ENCODE results near the gene TPST2. TPM values are rescaled to one million over a fixed set of nuclear protein-coding genes. Genes with fewer than 3 reads are reported as not detected.

Gene TPST2
- total and polyA plus RNA-seq, 10 of the 15 experiments (the other 5 are each of a cell fraction or from before 2014, with no cell fraction given): 6.3 to 33.7 (median 28.4) TPM

DNA sequence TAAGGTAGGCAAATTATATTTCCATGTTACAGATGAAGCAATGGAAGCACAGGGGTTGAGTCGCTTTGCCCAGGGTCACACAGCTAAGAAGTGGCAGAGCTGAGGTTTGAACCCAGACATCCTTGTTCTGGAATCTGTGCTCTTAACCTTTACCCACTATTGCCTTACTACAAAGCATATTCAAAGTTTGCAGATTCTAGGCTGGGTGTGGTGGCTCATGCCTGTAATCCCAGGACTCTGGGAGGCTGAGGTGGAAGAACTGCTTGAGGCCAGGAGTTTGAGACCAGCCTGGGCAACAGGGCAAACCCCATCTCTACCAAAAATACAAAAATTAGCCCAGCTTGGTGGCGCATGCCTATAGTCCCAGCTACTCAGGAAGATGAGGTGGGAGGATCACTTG, 49.8 kb downstream of the TPST2 start:
- no peak overlapping the region for H3K4me3 ChIP-seq
- no peaks in the 10 kb centered on the region for H3K79me2 ChIP-seq (ENCODE audit: control insufficient read depth, insufficient read depth, low read length)
- H3K9me3 ChIP-seq (replicated peaks; ENCODE audit: control insufficient read depth, insufficient read depth, low read length): no peaks in the 10 kb centered on the region
- H3K27me3 ChIP-seq (replicated peaks in 1 of 2; ENCODE audit: control insufficient read depth in 2 of 2, insufficient read depth in 2 of 2, low read length in 1 of 2): no peaks in the 10 kb centered on the region
- ChIA-PET POLR2A (no interaction called here), CTCF (no interaction called here), SMC1A (ENCODE audit: uncharacterized antibody, unreplicated experiment) (no interaction called here), RAD21 (ENCODE audit: unreplicated experiment) (no interaction called here)
- DNase-seq (ENCODE audit: low read depth, low spot score) (no peak), FAIRE-seq (no peak), ATAC-seq (no peak)
- H4K20me1 ChIP-seq (ENCODE audit: control insufficient read depth, insufficient read depth): no peaks in the 10 kb centered on the region
- no peak overlapping the region for H3K9ac ChIP-seq (ENCODE audit: control insufficient read depth, insufficient read depth, low read length)
- no peak for TF ChIP-seq RBBP5 (conservative IDR thresholded peaks at IDR 0.05)
- no peak for TF ChIP-seq WRNIP1 (IDR thresholded peaks at IDR 0.05; ENCODE audit: borderline replicate concordance, low read depth, low read length)
- no peak overlapping the region for H2AFZ ChIP-seq (ENCODE audit: control insufficient read depth, low read depth, low read length)
- H3K27ac ChIP-seq (ENCODE audit: control insufficient read depth, insufficient read depth): no peak overlapping the region
- intact Hi-C loops (cut with micrococcal nuclease; ENCODE audit: unreplicated experiment) (no loop called here), in situ Hi-C loops (cut with MboI) (no loop called here)
- peaks cover 2 to 11% of the 10 kb centered on the region in 2 experiments; a peak in 3 of 4 replicates for H3K36me3 ChIP-seq (ENCODE audit: control insufficient read depth in 2 of 2, insufficient read depth in 2 of 2, low read length in 1 of 2)
- 98% methylated on average over 2 of the region's 2 CpGs for WGBS (ENCODE audit: insufficient coverage, insufficient replicate concordance, low lambda C conversion rate, missing lambda C conversion rate)
- no TSS peak for BruUV-seq (replicated peaks)
- no peak overlapping the region for H3K4me2 ChIP-seq (ENCODE audit: control insufficient read depth, insufficient read depth)
- H3K4me1 ChIP-seq (ENCODE audit: control insufficient read depth, insufficient read depth, low read length): peaks cover 8% of the 10 kb centered on the region

DNA sequence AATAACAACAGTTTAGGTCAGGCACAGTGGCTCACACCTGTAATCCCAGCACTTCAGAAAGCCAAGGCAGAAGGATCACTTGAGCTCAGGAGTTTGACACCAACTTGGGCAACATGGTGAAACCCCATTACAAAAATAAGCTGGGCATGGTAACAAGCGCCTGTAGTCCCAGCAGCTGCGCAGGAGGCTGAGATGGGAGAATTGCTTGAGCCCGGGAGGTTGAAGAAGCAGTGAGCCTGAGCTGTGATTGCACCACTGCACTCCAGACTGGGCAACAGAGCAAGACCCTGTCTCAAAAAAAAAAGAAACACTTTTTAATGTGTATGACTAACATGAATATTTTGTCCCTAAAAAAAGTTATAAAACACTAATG, 53.2 kb downstream of the TPST2 start:
- H2AFZ ChIP-seq (ENCODE audit: control insufficient read depth, low read depth, low read length): no peak overlapping the region
- H3K4me1 ChIP-seq (ENCODE audit: control insufficient read depth, insufficient read depth, low read length): peaks cover 25% of the 10 kb centered on the region
- SMC1A ChIA-PET (ENCODE audit: uncharacterized antibody, unreplicated experiment): no interaction called here
- H3K79me2 ChIP-seq (ENCODE audit: control insufficient read depth, insufficient read depth, low read length): no peaks in the 10 kb centered on the region
- no peak for ATAC-seq
- CTCF ChIA-PET: interaction anchor here (1.1 to 6.1 kb wide), 2 partner anchors 34 to 53 kb away, joined by 3 to 44 read pairs; partner anchors contain the start of genes HPS4 and SRRD
- H3K27ac ChIP-seq (ENCODE audit: control insufficient read depth, insufficient read depth): no peak overlapping the region
- RAD21 ChIA-PET (ENCODE audit: unreplicated experiment): no interaction called here
- H3K9me3 ChIP-seq (replicated peaks; ENCODE audit: control insufficient read depth, insufficient read depth, low read length): no peaks in the 10 kb centered on the region
- no peak for DNase-seq (ENCODE audit: low read depth, low spot score)
- FAIRE-seq: no peak
- H3K36me3 ChIP-seq (ENCODE audit: control insufficient read depth in 2 of 2, insufficient read depth in 2 of 2, low read length in 1 of 2): peaks cover 0 to 11% of the 10 kb centered on the region in 2 experiments; a peak in 3 of 4 replicates
- no peak overlapping the region for H3K4me3 ChIP-seq
- H3K9ac ChIP-seq (ENCODE audit: control insufficient read depth, insufficient read depth, low read length): no peak overlapping the region
- TF ChIP-seq SIX5 (IDR thresholded peaks at IDR 0.05; ENCODE audit: low read depth, low read length, severe bottlenecking) (no peak), ETV6 (conservative IDR thresholded peaks at IDR 0.05 in 1 of 2, IDR thresholded peaks at IDR 0.05 in 1 of 2; ENCODE audit: borderline replicate concordance in 1 of 2, low read depth in 1 of 2) (no peak), TCF12 (IDR thresholded peaks at IDR 0.05; ENCODE audit: low read depth, low read length) (no peak), HCFC1 (IDR thresholded peaks at IDR 0.05; ENCODE audit: low read length) (no peak), SRF (IDR thresholded peaks at IDR 0.05; ENCODE audit: low read depth in 2 of 2, low read length in 2 of 2) (no peak), CHD4 (IDR thresholded peaks at IDR 0.05) (no peak), CBFB (IDR thresholded peaks at IDR 0.05; ENCODE audit: low read depth) (no peak), NRF1 (conservative IDR thresholded peaks at IDR 0.05; ENCODE audit: low read depth, low read length) (no peak), JUND (IDR thresholded peaks at IDR 0.05; ENCODE audit: low read depth, low read length) (no peak), SREBF2 (IDR thresholded peaks at IDR 0.05; ENCODE audit: low read length) (no peak)
- TF ChIP-seq, protein P1, sequence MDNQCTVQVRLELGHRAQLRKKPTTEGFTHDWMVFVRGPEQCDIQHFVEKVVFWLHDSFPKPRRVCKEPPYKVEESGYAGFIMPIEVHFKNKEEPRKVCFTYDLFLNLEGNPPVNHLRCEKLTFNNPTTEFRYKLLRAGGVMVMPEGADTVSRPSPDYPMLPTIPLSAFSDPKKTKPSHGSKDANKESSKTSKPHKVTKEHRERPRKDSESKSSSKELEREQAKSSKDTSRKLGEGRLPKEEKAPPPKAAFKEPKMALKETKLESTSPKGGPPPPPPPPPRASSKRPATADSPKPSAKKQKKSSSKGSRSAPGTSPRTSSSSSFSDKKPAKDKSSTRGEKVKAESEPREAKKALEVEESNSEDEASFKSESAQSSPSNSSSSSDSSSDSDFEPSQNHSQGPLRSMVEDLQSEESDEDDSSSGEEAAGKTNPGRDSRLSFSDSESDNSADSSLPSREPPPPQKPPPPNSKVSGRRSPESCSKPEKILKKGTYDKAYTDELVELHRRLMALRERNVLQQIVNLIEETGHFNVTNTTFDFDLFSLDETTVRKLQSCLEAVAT (IDR thresholded peaks at IDR 0.05): no peak
- TF ChIP-seq, protein P2, sequence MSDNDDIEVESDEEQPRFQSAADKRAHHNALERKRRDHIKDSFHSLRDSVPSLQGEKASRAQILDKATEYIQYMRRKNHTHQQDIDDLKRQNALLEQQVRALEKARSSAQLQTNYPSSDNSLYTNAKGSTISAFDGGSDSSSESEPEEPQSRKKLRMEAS (IDR thresholded peaks at IDR 0.05; ENCODE audit: low read depth, low read length): no peak
- no peaks in the 10 kb centered on the region for H4K20me1 ChIP-seq (ENCODE audit: control insufficient read depth, insufficient read depth)
- WGBS (ENCODE audit: insufficient coverage, insufficient replicate concordance, low lambda C conversion rate, missing lambda C conversion rate): 85% methylated on average over 3 of the region's 3 CpGs
- intact Hi-C loops (cut with micrococcal nuclease; ENCODE audit: unreplicated experiment) (no loop called here), in situ Hi-C loops (cut with MboI) (no loop called here)
- POLR2A ChIA-PET: interaction anchor here (0.7 to 1.3 kb wide), 2 partner anchors 10 to 40 kb away, joined by 3 to 8 read pairs; no protein-coding TSS in a partner anchor
- H3K4me2 ChIP-seq (ENCODE audit: control insufficient read depth, insufficient read depth): no peak overlapping the region
- no peaks in the 10 kb centered on the region for H3K27me3 ChIP-seq (replicated peaks in 1 of 2; ENCODE audit: control insufficient read depth in 2 of 2, insufficient read depth in 2 of 2, low read length in 1 of 2)
- BruUV-seq (replicated peaks): no TSS peak
